Lower leg skin (tissue), 3 donors: Measurements from ENCODE around the gene TSR2.

Source experiments
- POLR2A ChIP-seq, 2 donors: fragments of 450-650 bp; IDR thresholded peaks; one replicate each; pipeline ENCODE4 v1.6.1; 2016 to 2017; ENCODE audit warnings: antibody characterized with exemption in 2 of 2, mild to moderate bottlenecking in 1 of 2, moderate library complexity in 1 of 2
- TF ChIP-seq, protein P1 (sequence below), 3 donors: fragments of 450-650 bp; IDR thresholded peaks; one replicate each; pipeline ENCODE4 v1.5.1; 2016; ENCODE audit warnings: antibody characterized with exemption in 3 of 3, mild to moderate bottlenecking in 3 of 3, moderate library complexity in 2 of 3

- TF ChIP-seq, protein P1, sequence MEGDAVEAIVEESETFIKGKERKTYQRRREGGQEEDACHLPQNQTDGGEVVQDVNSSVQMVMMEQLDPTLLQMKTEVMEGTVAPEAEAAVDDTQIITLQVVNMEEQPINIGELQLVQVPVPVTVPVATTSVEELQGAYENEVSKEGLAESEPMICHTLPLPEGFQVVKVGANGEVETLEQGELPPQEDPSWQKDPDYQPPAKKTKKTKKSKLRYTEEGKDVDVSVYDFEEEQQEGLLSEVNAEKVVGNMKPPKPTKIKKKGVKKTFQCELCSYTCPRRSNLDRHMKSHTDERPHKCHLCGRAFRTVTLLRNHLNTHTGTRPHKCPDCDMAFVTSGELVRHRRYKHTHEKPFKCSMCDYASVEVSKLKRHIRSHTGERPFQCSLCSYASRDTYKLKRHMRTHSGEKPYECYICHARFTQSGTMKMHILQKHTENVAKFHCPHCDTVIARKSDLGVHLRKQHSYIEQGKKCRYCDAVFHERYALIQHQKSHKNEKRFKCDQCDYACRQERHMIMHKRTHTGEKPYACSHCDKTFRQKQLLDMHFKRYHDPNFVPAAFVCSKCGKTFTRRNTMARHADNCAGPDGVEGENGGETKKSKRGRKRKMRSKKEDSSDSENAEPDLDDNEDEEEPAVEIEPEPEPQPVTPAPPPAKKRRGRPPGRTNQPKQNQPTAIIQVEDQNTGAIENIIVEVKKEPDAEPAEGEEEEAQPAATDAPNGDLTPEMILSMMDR (IDR thresholded peaks at IDR 0.05), result no peak
- no peak for TF ChIP-seq POLR2A (IDR thresholded peaks at IDR 0.05)
Measured at GRCh38 chrX:54397113-54397512, 43.1 kb upstream of the TSR2 start.
